OCI-M1 (cell line): ENCODE results near the gene TRMT112.
"Not testable (repeated sequence)": the region's sequence is repeated elsewhere in the genome, so short reads cannot be mapped to it uniquely, and the experiment has no call there.

Experiments
- DNase-seq: peaks from one replicate; lab custom pipeline; 2025; lab: John Stamatoyannopoulos, UW

TRMT112 gene

GRCh38 chr11:64331569-64332371, 14.4 kb upstream of the TRMT112 start:
- peak; percentile 93 for DNase-seq

DNA sequence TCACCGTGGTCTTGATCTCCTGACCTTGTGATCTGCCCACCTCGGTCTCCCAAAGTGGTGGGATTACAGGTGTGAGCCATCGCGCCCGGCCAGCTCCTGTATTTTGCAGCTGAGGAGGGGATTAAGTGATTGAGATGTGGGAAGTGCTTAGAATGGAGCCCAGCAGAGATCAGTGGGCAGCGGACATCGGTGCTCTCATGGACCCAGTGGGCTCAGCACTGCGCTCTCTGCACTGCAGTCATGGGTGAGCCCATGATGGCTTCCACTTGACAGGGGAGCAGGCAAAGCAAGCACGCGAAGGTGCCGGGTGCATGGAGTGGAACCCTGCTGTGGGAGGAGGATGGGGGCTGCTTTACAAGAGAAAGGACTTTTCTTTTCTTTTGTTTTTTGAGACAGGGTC, 13.5 kb upstream of the TRMT112 start:
- no peak for DNase-seq

DNA sequence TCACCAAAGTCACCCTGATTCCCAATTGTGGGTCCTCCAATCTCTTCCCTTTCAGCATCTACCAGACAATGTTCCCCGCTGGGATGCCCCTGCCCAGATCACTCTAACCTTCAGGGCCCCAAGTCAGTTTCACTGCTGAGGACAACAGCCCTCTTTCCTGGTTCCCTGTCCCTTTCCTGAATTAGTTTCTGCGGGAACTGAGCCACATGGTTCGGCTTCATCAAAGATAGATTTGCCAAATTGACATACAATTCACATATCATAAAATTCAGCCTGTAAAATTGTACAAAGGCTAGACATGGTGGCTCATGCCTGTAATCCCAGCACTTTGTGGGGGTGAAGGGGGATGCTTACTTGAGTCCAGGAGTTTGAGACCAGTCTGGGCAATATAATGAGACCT, 10.6 kb upstream of the TRMT112 start:
- no peak for DNase-seq

GRCh38 chr11:64327375-64327774, 10.0 kb upstream of the TRMT112 start:
- no peak for DNase-seq

DNA sequence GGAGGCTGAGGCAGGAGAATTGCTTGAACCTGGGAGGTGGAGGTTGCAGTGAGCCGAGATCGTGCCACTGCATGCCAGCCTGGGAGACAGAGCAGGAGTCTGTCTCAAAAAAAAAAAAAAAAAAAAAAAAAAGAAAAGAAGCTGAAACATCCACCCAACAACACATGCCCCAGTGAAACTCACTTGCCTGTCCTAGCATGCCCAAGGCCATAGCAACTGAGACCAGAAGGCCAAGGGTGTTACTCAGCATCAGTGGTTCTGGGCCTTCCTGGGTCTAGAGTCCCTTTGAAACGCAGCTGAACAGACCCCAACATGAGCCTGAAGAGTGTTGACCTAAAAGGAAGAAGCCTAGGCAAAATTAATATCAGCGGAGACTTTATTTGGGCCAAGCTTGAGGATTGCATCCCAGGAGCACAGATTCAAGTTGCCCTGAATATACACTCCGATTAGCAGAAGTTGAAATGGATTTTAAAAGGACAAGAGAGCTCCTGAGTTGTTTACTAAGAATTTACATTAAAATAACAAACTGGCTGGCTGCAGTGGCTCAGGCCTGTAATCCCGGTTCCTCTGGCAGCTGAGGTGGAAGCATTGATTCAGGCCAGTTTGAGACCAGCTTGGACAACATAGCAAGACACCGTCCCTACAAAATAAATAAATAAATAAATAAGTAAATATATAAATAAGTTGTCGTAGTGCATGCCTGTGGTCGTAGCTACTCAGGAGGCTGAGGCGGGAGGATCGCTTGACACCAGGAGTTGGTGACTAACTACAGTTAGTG, 7.5 kb upstream of the TRMT112 start:
- DNase-seq = no peak

DNA sequence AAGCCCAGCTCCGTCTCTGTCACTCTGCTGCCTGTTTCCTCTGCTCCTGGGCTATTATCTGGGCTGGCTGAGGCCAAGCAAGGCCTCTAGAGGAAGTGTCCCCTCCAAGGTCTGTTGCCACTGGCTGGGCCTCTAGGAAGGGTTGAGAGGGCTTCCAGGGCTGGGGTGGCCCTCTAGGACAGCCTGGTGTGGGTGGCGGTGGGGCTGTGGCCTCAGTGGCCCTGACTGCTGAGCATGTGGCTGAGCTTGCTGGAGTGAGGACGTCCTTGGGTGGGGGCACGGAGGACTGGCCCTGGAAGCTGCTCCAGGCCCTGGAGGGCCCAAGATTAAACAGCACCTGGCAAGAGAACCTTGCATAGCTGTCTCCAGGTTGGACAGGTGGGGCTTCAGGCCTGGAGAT, 6.6 kb upstream of the TRMT112 start:
- not testable (repeated sequence) for DNase-seq

DNA sequence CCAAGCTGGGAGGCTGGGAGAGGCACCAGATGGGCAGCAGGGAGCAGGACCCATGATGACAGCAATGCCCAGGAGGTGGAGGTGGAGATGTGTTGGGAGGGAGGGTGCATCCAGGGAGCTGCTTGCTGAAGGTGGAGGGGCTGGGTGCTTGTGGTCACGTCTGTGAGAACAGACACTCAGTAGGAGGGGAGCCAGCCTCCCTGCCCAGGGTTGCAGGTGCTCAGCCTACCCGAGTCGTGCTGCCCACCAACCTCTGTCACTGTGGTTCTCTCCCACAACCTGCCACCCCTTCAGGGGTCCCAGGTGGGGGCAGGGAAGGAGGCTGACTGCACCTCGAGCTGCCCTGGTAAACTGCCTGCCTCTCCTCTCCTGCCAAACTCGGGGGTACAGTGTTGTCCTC, 6.0 kb upstream of the TRMT112 start:
- no peak for DNase-seq

- no peak for DNase-seq
These were observed 5.5 kb upstream of the TRMT112 start for GRCh38 chr11:64322925-64323260.

DNA sequence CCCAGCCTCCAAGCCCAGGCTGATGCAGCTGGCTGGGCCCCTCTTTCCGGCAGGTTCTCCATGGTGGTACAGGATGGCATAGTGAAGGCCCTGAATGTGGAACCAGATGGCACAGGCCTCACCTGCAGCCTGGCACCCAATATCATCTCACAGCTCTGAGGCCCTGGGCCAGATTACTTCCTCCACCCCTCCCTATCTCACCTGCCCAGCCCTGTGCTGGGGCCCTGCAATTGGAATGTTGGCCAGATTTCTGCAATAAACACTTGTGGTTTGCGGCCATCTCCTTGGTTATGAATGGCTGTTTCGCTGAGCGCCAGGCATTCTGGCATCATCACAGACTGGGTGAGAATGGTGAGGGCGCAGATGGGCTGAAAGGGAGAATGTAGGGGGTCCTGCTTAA, 4.2 kb upstream of the TRMT112 start:
- no peak for DNase-seq

GRCh38 chr11:64321026-64321425, 3.7 kb upstream of the TRMT112 start:
- no peak for DNase-seq

GRCh38 chr11:64320556-64320955, 3.2 kb upstream of the TRMT112 start:
- DNase-seq = no peak

DNA sequence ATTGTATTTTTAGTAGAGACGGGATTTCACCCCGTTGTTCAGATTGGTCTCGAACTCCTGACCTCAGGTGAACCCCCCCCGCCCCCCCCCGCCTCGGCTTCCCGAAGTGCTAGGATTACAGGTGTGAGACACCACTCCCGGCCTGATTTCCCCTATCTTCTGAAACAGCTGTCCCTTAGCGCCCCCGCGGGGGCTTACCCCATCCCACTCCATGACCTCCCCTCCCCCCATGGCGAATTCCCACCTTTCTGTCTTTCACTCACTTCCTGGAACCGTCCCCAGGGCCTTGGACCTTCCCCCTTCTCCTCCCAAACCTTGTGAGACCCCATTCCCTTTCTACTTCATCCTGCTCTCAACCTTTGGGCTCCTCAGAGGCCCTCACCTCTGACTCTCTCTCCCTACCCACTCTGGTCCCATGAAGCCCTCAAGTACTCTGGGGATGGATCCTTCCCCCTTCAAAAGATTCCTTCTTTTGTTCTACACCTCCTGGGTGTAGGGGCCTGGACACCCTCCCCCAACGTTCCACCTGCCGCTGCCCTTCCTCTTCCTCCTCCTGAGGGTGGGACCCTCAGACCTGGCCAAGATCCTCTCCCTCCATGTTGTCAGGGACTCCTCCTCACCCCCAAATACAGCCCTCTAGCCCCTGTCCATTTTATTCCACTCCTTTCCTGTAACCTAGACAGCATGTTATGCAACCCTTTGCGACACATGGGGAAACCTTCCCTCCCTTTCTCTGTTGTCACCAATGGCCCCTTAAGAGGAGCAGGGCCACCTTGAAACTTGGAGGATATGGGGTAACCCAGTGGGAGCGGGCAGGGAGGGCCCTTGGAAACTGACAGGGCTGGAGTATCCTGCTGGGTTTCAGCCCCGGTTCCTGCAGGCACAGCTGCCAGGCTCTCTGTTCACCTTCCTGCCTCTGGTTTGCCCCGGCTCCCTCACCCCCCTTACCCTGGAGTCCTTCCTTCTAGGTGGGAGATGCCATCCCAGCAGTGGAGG, 1.7 kb upstream of the TRMT112 start:
- DNase-seq = peak; percentile 49

GRCh38 chr11:64317961-64318765, 804 bp upstream of the TRMT112 start, which contains the start of gene PRDX5:
Gene PRDX5 (plus strand): TSS chr11:64318121. CDS start chr11:64318216, 95 bp downstream.
- DNase-seq = peak; percentile 98

DNA sequence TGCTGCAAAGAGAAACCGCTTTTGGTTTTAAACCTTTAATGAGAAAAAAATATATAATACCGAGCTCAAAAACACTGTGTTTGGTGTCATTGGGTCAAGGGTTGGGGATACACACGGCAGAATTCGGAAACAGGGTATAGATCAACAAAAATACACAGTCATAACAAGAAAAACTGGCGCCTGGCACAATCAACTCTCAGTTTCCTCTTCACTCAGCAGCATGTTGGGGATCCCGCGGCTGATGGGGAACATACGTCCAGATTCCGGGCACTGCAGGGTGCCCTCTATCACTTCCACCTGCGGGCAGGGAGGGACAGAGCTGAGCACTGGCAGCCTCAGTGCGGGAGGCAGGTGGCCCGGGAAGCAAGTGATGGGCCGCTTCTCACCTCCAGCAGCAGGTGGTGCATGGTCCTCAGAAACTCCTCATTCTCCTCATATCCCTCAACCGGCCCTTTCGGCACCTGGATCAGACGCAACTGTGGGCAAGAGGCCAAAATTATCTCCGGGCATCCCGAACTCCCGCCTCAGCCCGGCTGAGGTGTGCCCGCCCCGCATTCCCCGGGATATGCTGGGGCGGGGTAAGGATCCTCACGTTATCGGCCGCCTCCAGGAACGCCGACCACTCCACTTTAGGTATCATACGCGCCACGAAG, 561 bp downstream of the TRMT112 start:
- DNase-seq = peak; percentile 78

DNA sequence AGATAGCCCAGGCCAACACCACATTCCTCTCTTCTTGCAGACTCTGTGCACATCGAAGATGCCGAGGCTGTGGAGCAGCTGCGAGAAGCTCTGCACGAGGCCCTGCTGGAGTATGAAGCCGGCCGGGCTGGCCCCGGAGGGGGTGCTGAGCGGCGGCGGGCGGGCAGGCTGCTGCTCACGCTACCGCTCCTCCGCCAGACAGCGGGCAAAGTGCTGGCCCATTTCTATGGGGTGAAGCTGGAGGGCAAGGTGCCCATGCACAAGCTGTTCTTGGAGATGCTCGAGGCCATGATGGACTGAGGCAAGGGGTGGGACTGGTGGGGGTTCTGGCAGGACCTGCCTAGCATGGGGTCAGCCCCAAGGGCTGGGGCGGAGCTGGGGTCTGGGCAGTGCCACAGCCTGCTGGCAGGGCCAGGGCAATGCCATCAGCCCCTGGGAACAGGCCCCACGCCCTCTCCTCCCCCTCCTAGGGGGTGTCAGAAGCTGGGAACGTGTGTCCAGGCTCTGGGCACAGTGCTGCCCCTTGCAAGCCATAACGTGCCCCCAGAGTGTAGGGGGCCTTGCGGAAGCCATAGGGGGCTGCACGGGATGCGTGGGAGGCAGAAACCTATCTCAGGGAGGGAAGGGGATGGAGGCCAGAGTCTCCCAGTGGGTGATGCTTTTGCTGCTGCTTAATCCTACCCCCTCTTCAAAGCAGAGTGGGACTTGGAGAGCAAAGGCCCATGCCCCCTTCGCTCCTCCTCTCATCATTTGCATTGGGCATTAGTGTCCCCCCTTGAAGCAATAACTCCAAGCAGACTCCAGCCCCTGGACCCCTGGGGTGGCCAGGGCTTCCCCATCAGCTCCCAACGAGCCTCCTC, 1.5 kb downstream of the TRMT112 start:
- DNase-seq = not testable (repeated sequence)

DNA sequence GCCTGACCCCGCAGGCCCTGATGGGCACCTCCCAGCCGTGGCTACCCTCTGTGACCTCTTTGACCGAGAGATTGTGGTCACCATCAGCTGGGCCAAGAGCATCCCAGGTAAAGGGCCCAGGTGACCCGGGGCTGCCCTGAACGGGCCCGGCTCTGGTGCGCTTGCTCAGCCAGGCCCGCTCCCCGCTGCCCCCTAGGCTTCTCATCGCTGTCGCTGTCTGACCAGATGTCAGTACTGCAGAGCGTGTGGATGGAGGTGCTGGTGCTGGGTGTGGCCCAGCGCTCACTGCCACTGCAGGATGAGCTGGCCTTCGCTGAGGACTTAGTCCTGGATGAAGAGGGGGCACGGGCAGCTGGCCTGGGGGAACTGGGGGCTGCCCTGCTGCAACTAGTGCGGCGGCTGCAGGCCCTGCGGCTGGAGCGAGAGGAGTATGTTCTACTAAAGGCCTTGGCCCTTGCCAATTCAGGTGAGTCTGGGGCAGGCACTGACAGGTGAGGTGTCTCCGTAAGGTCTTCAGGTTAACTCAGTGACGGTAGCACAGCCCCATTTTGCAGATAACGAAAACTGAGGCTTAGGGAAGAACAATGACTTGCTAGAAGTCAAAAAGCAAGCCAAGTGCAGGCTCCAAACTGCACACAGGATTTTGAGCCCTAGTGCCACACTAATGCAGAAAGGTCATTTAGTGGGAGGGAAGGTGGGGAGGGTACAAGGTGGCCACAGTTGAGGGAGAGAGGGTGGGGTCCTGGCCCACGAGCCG, 2.4 kb downstream of the TRMT112 start:
- no peak for DNase-seq

- DNase-seq = no peak
These were observed 3.1 kb downstream of the TRMT112 start for GRCh38 chr11:64314146-64314804.

DNA sequence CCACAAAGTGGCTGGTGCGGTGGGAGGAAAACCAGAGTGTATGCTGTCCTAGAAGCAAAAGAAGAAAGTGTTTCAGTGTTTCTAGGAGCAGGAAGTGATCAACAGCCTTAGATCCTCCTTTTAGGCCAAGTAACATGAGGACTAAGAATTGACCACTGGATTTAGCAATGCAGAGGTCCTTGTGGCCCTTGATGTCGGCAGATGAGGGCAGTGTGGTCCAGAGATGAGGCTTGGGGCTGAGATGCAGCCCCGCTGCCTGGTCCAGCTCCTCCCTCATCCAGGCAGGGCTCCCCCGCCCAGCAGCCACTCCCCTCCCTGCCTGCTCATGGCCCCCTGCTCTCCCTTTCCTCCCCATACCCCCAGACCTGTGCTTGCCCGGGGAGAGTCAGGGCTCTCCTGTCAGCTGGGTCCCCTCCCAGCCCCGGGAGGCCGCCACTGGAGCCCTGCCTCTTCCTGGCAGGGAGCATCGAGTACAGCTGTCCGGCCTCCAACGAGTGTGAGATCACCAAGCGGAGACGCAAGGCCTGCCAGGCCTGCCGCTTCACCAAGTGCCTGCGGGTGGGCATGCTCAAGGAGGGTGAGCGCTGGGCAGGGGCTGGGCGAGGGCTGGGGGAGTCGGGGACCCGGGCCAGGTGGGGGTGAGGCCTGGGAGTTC, 3.7 kb downstream of the TRMT112 start:
- no peak for DNase-seq
